ENCODE measurements around the gene MAEA.

Gene MAEA

DNA sequence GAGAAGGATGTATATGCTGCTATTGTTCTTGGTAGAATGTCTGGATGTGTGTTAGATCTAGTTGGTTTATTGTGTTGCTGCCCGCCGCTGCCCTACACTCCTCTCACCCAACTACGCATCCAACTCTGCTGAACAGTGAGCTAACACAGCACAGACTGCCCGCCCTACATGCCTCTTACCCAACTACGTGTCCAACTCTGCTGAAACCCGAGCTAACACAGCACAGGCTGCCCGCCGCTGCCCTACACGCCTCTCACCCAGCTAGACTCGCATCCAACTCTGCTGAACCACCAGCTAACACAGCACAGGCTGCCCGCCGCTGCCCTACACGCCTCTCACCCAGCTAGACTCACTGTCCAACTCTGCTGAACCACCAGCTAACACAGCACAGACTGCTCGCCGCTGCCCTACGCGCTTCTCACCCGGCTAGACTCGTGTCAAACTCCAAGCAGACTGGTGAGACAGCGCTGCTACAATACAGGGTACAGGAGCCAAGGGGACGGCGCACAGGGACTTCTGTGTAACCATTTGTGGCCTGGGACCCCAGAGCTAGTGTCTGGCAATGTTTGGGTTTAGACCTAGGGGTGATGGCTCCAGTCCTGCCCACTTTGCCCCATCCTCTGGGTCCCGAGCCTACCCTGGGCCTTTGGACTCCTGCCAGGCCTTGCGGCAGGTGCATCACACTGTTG, 29.1 kb upstream of the MAEA start:
- H3K27ac ChIP-seq: no peak overlapping the region
- TF ChIP-seq, protein P1, sequence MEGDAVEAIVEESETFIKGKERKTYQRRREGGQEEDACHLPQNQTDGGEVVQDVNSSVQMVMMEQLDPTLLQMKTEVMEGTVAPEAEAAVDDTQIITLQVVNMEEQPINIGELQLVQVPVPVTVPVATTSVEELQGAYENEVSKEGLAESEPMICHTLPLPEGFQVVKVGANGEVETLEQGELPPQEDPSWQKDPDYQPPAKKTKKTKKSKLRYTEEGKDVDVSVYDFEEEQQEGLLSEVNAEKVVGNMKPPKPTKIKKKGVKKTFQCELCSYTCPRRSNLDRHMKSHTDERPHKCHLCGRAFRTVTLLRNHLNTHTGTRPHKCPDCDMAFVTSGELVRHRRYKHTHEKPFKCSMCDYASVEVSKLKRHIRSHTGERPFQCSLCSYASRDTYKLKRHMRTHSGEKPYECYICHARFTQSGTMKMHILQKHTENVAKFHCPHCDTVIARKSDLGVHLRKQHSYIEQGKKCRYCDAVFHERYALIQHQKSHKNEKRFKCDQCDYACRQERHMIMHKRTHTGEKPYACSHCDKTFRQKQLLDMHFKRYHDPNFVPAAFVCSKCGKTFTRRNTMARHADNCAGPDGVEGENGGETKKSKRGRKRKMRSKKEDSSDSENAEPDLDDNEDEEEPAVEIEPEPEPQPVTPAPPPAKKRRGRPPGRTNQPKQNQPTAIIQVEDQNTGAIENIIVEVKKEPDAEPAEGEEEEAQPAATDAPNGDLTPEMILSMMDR (conservative IDR thresholded peaks at IDR 0.05): no peak
- TF ChIP-seq ZFX (IDR thresholded peaks at IDR 0.05): no peak

DNA sequence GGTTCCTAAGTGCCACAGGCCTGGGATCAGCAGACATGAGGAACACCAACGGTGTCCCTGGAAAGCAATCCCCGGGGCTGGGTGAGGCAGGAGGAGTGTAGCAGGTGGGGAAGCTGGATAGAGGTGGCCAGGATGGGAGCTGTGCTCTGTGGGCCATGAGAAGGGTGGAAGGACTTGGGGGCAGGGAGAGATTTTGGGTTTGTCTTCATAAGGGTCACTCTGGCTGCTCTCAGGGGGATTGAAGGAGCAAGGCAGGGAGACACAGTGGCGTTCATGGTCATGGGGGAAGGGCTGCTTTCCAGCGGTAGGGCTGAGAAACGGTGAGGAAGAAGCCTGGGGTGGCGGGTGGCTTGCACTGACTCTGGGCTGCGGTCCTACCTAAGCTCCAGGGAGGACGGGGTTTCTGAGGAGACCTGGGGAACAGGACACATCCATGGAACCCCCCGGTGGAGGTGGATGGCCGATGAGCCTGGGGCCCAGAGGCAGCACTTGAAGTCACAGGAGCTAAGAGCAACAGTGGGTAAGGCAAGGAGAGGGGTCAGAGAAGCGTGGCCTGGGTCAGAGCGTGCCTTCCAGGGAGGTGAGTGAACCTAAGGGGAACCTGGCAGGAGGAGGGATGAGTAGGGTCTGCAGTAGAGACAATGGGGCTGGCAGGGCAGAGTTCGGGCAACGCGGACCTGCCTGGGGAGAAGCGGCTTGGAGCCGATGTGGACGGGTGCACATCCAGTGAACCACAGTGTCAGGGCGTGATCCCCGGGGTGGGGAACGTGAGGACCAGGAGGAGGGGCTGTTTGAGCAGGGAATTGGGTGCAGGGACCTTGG, 28.4 kb upstream of the MAEA start:
- H3K27ac ChIP-seq: no peak overlapping the region

GRCh38 chr4:1264942-1265341, 24.7 kb upstream of the MAEA start:
- TF ChIP-seq ZFX (IDR thresholded peaks at IDR 0.05): no peak
- TF ChIP-seq, protein P1 (conservative IDR thresholded peaks at IDR 0.05): no peak

More for the DNA sequence above, 28.4 kb upstream of the MAEA start:
- TF ChIP-seq, protein P1 (conservative IDR thresholded peaks at IDR 0.05): no peak
- no peak for TF ChIP-seq ZFX (IDR thresholded peaks at IDR 0.05)

GRCh38 chr4:1265351-1265750, 24.3 kb upstream of the MAEA start:
- no peak overlapping the region for H3K27ac ChIP-seq
- TF ChIP-seq ZFX (IDR thresholded peaks at IDR 0.05): no peak
- TF ChIP-seq, protein P1 (conservative IDR thresholded peaks at IDR 0.05): no peak

More at GRCh38 chr4:1264942-1265341, 24.7 kb upstream of the MAEA start:
- H3K27ac ChIP-seq: no peak overlapping the region

DNA sequence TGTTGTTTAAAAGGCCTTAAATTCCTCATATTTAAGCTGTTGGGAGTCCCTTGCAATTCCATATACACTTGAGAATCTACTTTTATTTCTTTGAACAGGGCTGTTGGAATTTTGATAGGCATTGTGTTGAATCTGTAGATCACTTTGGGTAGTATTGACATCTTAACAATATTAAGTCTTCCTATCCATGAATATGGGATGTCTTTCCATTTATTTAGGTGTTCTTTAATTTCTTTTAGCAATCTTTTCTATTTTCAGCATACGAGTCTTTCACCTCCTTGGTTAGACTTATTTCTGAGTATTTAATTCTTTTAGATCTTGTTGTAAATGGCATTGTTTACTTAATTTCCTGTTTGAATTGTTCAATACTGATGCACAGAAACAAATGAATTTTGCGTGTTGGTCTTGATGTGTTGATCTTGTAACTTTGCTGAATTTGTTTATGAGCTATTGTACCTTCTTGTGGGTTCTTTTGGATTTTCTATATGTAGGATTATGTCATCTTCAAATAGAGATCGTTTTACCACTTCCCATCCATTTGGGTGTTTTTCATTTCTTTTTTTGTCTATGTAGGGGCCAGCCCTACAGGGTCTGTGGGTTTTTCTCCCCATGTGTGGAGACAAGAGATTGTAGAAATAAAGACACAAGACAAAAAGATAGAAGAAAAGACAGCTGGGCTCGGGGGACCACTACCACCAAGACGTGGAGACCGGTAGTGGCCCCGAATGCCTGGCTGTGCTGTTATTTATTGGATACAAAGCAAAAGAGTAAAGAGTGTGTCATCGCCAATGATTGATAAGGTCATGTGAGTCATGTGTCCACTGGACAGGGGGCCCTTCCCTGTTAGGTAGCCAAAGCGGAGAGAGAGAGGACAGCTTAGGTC, 22.6 kb upstream of the MAEA start:
- H3K27ac ChIP-seq: no peak overlapping the region
- no peak for TF ChIP-seq ZFX (IDR thresholded peaks at IDR 0.05)
- TF ChIP-seq, protein P1 (conservative IDR thresholded peaks at IDR 0.05): no peak

DNA sequence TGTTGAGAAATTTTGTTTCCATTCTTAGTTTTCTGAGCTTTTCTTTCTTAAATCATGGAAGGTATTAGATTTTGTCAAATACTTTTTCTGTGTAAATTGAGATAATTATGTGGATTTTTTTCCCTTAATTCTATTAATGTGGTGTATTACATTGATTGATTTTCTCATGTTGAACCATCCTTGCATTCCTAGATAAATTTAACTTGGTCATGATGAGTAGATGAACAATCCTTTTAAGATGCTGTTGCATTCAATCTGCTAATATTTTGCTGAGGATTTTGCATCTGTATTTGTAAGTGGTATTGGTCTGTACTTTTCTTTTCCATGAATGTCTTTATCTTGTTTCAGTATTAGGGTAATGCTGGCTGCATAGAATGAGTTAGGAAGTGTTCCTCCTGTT, 20.5 kb upstream of the MAEA start:
- no peak overlapping the region for H3K27ac ChIP-seq
- TF ChIP-seq, protein P1 (conservative IDR thresholded peaks at IDR 0.05): no peak
- TF ChIP-seq ZFX (IDR thresholded peaks at IDR 0.05): no peak

Measured in C4-2B (cell line).